Measurements from ENCODE around the gene OSBPL5.

Gene OSBPL5

DNA sequence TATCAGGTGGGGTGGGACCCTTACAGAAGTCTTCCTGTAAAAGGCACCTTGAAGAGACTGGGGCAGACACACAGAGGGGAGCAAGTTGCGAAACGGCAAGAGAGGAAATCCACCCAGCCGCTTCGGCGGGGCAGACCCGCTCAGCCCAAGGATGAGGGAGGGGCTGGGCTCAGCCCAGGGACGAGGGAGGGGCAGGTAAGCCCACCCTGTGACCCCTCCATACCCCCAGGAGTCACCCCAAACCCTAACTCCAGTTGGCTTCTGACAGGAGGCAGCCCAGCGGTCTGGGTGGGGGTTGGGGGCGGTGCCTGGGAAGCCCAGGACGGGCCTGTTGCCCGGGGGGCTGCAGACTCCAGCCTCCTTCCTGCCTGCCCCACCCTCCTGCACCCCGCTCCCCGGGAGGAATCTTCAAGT, 965 bp downstream of the OSBPL5 start (continued):
- TF ChIP-seq HOXD13 (CRISPR knock-in tag; IDR thresholded peaks at IDR 0.05; ENCODE audit: borderline replicate concordance) (no peak), ZNF211 (tag by site-specific recombination; IDR thresholded peaks at IDR 0.05; ENCODE audit: low read depth) (no peak), KLF8 (tag by site-specific recombination; IDR thresholded peaks at IDR 0.05) (no peak), ZNF266 (tag by site-specific recombination; IDR thresholded peaks at IDR 0.05; ENCODE audit: low read depth) (no peak), KLF1 (tag by site-specific recombination; IDR thresholded peaks at IDR 0.05) (peak; percentile 30; the same call in 1 of the 2 replicates), ZBTB1 (tag by site-specific recombination; IDR thresholded peaks at IDR 0.05) (no peak), GLIS1 (tag by site-specific recombination; IDR thresholded peaks at IDR 0.05) (no peak), SP3 (tag by site-specific recombination; IDR thresholded peaks at IDR 0.05) (peak; percentile 46)

DNA sequence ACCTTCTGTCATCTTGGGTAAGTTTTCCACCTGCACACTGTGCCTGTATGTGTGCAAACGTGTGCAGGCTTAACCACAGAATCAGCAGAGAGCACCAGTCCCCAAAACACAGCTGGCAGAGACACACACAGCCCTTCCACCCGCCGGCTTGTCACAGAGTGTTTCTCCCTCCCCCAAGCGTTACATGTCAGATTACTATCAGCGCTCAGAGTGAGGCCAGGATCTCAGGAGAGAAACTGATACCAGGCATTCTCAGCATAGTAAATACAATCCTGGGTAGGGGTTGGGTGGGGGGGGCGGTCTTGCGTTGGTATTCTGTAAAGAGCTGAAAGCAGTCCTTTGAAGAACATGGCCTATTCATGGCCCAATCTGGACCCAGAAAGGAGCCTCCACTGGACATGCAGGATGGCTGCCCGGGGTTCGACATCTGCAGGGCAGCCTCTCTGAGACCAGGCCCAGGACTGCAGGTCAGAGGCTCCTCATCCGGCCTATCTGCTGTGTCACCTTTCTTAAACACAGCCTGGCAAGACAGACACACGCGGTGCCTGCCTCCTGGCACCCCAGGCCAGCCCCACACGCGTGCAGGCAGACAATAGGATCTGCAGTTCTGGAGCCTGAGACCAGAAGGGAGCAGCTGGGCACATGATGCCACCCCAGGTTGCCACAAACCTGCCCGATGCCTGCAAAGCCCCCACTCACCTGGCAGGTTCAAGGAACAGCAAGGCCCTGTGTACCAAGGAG, 1.7 kb downstream of the OSBPL5 start:
- no peak overlapping the region for H3K4me3 ChIP-seq (ENCODE audit: low read depth, low read length)
- POLR2A ChIA-PET = interaction anchor here (0.5 kb wide), 1 partner anchor 29 kb away, joined by 5 read pairs; no protein-coding TSS in a partner anchor
- CTCF ChIA-PET = interaction anchor here (0.6 to 1.3 kb wide), 4 partner anchors 13 to 62 kb away, joined by 3 read pairs; no protein-coding TSS in a partner anchor

DNA sequence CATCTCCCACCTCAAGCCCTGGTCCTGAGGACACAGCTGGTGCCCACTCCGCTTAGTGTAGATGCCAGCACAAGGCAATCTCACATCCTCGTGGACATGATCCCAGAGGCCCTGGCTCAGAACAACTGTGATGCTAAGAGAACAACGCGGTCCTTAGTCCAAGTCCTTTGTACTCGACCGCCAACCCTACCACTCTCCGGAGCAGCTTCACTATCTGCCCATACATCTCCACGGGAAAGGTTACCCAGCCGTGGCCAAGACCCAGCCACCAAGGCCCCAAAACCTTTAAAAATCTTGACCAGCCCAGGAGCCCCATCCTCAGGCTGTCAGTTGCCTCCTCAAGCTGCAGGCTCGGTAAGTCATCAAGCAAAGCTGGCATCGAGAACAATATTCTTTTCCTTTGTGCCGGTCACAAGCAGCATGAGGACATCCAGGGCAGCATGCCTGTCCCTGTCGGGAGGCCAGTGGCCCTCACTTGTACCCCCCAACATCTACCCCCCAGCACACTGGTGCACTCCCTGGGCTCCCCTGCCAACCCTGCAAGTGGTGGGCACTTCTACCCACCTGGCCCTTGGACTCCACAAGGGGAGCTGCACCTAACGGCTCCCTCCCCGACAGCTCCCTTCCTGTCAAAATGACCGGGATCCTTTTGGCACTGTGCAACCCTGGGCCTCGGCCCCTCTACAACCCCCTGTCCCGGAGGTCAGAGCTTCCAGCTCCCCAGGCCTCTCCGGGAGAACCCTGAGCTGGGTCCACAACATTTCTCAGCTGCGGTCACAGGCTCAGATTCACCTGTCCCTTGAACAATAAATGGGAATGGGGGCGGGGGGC, 2.5 kb downstream of the OSBPL5 start:
- POLR2A ChIA-PET = interaction anchor here (0.5 to 0.6 kb wide), 2 partner anchors 23 to 28 kb away, joined by 3 to 5 read pairs; no protein-coding TSS in a partner anchor
- Histone ChIP-seq H3K36me3 (ENCODE audit: control insufficient read depth in 2 of 2, insufficient read depth in 1 of 2, low read length in 2 of 2) (no peaks in the 10 kb centered on the region), H3K4me1 (ENCODE audit: control insufficient read depth, insufficient read depth, low read length) (peaks cover 3% of the 10 kb centered on the region; the same call in 1 of the 2 replicates), H3K9me3 (ENCODE audit: control insufficient read depth, insufficient read depth, low read depth, low read length) (no peaks in the 10 kb centered on the region), H3K27ac (ENCODE audit: extremely low read depth, low read depth, low read length) (no peak overlapping the region), H3K4me3 (ENCODE audit: low read depth, low read length) (no peak overlapping the region)
- CTCF ChIA-PET = interaction anchor here (0.6 to 1.3 kb wide), 5 partner anchors 14 to 63 kb away, joined by 3 read pairs; no protein-coding TSS in a partner anchor
- TF ChIP-seq, protein P1, sequence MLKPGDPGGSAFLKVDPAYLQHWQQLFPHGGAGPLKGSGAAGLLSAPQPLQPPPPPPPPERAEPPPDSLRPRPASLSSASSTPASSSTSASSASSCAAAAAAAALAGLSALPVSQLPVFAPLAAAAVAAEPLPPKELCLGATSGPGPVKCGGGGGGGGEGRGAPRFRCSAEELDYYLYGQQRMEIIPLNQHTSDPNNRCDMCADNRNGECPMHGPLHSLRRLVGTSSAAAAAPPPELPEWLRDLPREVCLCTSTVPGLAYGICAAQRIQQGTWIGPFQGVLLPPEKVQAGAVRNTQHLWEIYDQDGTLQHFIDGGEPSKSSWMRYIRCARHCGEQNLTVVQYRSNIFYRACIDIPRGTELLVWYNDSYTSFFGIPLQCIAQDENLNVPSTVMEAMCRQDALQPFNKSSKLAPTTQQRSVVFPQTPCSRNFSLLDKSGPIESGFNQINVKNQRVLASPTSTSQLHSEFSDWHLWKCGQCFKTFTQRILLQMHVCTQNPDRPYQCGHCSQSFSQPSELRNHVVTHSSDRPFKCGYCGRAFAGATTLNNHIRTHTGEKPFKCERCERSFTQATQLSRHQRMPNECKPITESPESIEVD (tag by site-specific recombination; IDR thresholded peaks at IDR 0.05) = no peak
- TF ChIP-seq, protein P2, sequence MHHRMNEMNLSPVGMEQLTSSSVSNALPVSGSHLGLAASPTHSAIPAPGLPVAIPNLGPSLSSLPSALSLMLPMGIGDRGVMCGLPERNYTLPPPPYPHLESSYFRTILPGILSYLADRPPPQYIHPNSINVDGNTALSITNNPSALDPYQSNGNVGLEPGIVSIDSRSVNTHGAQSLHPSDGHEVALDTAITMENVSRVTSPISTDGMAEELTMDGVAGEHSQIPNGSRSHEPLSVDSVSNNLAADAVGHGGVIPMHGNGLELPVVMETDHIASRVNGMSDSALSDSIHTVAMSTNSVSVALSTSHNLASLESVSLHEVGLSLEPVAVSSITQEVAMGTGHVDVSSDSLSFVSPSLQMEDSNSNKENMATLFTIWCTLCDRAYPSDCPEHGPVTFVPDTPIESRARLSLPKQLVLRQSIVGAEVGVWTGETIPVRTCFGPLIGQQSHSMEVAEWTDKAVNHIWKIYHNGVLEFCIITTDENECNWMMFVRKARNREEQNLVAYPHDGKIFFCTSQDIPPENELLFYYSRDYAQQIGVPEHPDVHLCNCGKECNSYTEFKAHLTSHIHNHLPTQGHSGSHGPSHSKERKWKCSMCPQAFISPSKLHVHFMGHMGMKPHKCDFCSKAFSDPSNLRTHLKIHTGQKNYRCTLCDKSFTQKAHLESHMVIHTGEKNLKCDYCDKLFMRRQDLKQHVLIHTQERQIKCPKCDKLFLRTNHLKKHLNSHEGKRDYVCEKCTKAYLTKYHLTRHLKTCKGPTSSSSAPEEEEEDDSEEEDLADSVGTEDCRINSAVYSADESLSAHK (tag by site-specific recombination; IDR thresholded peaks at IDR 0.05) = no peak
- TF ChIP-seq, protein P3, sequence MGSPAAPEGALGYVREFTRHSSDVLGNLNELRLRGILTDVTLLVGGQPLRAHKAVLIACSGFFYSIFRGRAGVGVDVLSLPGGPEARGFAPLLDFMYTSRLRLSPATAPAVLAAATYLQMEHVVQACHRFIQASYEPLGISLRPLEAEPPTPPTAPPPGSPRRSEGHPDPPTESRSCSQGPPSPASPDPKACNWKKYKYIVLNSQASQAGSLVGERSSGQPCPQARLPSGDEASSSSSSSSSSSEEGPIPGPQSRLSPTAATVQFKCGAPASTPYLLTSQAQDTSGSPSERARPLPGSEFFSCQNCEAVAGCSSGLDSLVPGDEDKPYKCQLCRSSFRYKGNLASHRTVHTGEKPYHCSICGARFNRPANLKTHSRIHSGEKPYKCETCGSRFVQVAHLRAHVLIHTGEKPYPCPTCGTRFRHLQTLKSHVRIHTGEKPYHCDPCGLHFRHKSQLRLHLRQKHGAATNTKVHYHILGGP (tag by site-specific recombination; IDR thresholded peaks at IDR 0.05) = no peak

More for the DNA sequence above, 1.7 kb downstream of the OSBPL5 start:
- TF ChIP-seq ZNF600 (tag by site-specific recombination; IDR thresholded peaks at IDR 0.05) (peak; percentile 41; the same call in 1 of the 2 replicates), ZNF23 (tag by site-specific recombination; IDR thresholded peaks at IDR 0.05; ENCODE audit: borderline replicate concordance) (no peak)
- Histone ChIP-seq H3K36me3 (ENCODE audit: control insufficient read depth in 2 of 2, insufficient read depth in 1 of 2, low read length in 2 of 2) (no peaks in the 10 kb centered on the region), H3K9me3 (ENCODE audit: control insufficient read depth, insufficient read depth, low read depth, low read length) (no peaks in the 10 kb centered on the region), H3K27ac (ENCODE audit: extremely low read depth, low read depth, low read length) (no peak overlapping the region), H3K4me1 (ENCODE audit: control insufficient read depth, insufficient read depth, low read length) (peaks cover 3% of the 10 kb centered on the region; the same call in 1 of the 2 replicates)

Data from HEK293 (cell line).